Hematopoietic multipotent progenitor cell treated with erythropoietin and hydrocortisone succinate and interleukin-3 and kit ligand, for 4 days (in vitro differentiated cells): ENCODE results near the gene CYB5A.
"Not testable (repeated sequence)": the region's sequence is repeated elsewhere in the genome, so short reads cannot be mapped to it uniquely, and the experiment has no call there.

ENCODE experiments used
- DNase-seq: peaks from one replicate; pipeline ENCODE4 v3.0.0-alpha.2; 2015

Gene CYB5A

DNA sequence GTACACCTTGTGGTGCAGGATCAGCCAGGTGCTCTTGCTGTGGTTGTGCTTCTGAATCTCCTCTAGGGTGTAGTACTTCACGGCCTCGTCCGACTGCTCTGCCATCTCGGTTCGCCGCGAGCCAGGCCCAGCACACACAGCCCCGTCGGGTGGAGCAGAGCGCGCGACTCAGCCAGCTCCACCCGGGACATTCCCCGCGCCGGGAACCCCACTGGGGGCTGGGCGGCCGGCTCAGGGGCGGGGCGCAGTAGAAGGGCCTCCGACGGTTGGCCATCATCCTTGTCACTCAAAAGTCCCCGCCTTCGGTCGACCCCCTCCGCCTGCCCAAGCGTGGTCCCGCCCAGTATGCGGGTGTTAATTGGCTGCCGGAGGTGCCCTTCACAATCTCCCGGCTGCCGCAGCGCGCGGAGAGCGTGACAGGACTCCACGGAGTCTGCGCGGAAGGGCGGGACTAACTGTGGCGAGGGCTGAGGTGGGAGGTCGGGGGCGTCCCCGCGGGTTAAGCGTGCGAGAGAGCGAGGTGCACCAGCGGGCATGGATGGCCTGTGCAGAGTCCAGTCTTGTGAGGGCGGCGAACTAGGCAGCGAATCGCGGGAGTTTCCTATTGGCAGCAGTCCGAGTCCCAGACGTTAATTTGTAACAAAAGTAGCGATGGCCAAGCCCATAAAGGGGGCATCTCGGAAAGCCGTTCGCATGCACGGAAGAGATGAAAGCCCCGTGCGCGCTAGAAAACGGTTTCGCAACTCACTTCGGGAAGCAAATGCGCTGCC is at the start of gene CYB5A:
Gene CYB5A (minus strand): TSS at position 193 of the 770 bp plus-strand sequence. CDS start 88 bp downstream, at position 105.
- peak; percentile 98 for DNase-seq

DNA sequence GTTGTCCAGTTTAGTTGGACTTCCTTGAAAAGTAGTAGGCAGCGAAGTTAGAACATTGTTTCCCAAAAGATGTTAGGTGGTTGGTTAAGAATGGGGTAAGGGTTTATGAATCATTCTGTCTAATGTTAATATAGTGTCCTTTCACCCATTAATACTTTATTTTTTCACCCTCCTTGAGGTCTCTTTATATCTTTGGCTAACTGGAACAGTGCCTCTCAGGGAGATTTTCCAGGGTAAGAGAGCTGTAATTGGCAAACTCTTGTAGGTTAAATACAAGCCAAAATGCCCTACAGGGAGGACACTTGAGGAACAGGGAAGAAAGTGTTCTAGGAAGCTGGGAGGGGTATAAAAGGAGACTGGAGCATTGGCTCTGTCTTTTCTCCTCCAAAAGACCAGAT is 46.1 kb upstream of the CYB5A start:
- DNase-seq, result no peak

DNA sequence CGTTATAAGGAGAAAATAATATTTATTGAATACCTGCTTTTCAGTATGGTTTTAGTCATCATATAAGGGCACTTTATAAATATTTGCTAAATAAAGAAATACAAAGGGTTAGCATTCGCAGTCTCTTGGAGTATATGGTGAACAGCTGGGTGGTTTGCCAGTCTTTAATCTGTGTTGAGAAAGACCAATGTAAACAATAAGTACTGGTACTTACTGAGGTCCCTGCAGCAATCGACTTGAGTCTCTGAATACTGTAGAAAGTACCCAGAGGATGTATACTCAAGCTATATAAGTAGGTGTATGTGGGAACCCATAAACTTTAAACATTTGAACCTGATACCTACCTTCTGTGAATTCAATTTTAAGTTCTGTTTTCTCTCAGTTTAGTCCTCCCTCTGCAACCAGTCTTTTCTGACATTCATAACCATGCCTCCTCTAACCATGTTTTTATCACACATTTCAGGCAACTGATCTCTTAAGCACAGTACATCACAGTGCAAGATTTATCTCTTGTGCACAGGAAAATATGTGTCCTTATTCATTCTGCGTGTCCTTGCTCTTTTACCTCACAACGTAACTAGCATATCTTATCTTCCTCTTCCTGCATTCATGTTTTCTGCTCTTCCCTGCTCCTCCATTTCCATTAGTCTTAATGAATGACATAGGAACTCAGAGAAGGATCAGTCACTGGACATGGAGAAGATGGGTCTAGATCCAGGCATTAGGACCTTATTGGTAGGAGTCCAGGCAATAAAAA is 45.6 kb upstream of the CYB5A start:
- DNase-seq, result peak; percentile 31

GRCh38 chr18:74336656-74337055 is 44.9 kb upstream of the CYB5A start:
- DNase-seq, result no peak

DNA sequence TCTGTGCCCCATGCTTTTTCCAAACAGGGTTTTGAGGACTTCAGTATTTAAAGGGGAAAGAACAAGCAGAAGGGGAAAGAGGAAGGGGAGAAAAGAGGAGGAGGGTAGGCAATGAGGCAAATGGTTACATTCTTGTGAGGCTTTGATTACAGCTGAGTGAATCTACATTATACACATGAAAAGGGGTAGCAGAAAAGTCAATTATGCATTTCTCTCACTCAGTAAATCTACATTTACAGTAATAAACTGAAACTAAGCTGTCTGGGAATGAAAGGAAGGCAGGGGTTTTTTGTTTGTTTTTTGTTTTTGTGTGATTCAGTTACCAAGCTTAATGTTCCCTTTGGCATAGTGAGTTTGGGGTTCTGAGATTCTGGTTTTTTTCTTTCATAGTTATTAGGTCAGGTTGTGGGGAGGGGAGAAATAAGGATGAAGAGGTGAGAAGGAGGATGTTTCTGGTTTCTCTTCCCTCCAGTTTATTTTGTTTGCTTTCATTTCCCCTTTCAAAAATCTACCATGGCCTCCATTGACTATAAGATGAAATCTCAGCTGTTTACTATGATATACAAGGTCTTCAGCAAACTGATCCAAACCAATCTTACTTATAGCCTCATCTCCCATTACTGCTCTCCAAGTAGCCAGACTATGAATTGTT is 42.6 kb upstream of the CYB5A start:
- no peak for DNase-seq

DNA sequence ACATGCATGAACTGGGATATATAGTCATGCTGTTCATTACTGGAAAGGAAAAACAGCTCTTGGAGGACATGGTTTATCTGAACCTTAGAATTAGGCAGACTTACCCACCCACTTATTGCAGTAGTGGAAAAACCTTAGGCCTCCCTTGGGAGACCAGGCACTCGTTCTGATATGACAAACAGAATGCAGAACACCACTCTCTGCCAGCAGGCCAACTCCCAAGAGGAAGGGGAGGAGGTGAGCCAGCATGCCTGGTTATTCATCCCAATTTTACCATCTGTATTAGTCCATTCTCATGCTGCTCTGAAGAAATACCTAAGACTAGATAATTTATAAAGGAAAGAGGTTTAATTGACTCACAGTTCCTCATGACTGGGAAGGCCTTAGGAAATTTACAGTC is 41.3 kb upstream of the CYB5A start:
- no peak for DNase-seq

DNA sequence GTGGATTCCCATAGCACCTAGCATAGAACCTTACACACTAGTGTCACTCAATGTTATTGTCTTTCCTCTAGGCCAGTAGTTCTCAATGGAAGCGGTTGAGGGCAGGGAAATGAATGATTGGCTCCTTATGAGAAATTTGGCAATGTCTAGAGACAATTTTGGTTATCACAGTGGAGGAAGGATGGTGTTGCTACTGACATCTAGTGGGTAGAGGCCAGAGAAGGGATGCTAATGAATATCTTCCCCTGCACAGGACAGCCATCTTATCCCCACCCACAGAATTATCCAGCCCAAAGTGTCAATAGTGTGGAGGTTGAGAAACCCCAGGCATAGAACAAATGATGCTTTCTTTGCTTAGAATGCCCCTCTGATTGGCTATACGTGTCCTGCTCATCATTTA is 39.6 kb upstream of the CYB5A start:
- DNase-seq, result peak; percentile 66

DNA sequence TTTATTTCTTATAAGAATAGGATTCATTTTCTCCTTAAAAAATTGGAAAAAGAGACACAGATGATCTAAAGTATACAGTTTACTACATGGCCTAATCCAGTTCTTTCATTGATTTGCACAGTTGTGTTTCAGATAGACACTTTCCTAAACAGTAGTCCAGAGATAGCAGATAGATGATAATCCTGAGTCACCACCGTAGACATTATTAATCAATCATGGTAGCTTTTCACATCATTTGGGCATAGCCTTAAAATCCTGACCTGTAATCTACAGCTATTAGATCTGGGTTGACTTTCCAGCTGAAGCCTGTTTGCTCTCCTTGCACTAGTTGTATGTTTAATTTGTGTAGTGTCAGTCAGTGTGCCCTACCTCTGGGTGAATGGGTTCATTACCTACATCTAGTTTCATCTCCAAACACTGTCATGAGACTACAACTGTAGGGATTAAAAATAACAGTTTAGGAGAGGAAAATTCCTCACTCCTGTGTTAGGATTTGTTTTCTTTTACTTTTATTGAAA is 38.0 kb upstream of the CYB5A start:
- DNase-seq, result no peak

DNA sequence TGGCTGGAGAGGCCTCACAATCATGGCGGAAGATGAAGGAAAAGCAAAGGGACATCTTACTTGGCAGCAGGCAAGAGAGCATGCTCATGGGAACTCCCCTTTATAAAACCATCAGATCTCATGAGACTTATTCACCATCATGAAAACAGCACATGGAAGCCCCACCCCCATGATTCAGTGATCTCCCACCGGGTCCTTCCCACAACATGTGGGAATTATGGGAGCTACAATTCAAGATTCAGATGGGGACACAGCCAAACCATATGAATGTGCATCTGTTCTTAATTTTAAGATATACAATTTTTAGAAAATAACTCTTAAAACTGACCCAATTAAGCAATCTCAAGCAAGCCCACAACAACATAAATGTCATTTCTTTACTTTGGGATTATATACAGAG is 36.4 kb upstream of the CYB5A start:
- DNase-seq, result no peak

DNA sequence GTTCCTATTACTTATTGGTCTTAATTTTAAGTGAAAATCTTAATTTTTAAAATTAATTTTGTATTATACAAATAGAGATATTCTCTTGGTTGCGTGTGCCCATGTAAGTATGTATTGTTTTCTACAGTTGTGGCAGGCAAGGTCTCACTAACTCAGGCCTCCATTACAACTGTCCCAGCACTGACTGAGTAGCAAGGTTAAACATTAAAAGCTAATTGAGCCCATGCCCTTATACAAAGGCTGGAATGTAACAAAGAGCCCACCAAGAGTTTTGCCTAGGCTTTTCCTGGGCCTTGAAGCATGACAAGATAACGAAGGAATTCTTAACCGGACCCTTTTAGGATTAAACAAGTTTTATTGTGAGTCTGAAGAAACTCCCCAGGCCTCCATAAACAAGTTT is 35.0 kb upstream of the CYB5A start:
- not testable (repeated sequence) for DNase-seq

- no peak for DNase-seq
Observed at GRCh38 chr18:74326231-74326630, 34.5 kb upstream of the CYB5A start.

GRCh38 chr18:74316257-74317170 is 24.8 kb upstream of the CYB5A start:
- DNase-seq, result no peak

DNA sequence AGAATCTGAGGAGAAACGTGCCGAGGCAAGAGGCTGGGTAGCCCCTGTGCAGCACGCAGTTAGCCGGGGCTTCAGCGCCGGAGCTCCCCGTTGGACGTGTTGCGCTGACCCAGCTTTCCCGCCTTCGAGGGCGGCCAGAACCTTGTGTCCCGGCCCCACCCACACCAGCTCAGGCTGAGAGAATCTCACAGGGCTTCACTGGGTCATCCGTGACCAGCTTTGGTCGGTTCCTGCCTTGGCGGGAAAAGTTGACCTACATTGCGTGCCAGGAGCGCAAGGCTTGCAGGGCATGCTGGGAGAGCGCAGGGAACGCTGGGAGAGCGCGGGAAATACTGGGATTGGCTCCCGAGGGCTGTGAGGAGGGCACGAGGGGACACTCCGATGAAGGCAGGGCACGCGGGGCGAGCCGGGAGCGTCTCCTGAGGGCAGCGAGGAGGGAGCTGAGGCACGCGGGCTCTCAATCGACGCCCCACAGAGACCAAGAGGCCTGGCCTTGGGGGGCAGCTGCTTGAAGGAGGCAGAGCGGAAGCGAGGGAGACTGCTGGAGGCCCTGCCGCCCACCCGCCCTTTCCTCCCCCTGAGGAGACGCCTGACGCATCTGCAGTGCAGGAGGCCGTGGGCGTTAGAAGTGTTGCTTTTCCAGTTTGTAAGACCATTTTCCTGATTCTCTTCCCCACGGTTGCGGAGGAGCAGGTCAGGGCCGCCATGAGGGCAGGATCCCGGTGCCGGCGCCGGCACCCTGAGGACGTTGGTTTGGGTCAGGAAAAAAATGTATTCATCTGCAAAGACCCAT is 23.9 kb upstream of the CYB5A start, which contains the start of gene C18orf63:
Gene C18orf63 (plus strand): TSS at position 376 of the 793 bp plus-strand sequence. CDS start 2,027 bp downstream, outside the sequence.
- no peak for DNase-seq

- DNase-seq, result no peak
Observed at GRCh38 chr18:74314759-74315463, 23.1 kb upstream of the CYB5A start.

GRCh38 chr18:74311000-74311399 is 19.2 kb upstream of the CYB5A start:
- DNase-seq, result no peak

GRCh38 chr18:74310411-74310810 is 18.6 kb upstream of the CYB5A start:
- DNase-seq, result peak; percentile 68

GRCh38 chr18:74303936-74304335 is 12.2 kb upstream of the CYB5A start:
- no peak for DNase-seq

- no peak for DNase-seq
Observed at GRCh38 chr18:74303306-74303705, 11.5 kb upstream of the CYB5A start.

DNA sequence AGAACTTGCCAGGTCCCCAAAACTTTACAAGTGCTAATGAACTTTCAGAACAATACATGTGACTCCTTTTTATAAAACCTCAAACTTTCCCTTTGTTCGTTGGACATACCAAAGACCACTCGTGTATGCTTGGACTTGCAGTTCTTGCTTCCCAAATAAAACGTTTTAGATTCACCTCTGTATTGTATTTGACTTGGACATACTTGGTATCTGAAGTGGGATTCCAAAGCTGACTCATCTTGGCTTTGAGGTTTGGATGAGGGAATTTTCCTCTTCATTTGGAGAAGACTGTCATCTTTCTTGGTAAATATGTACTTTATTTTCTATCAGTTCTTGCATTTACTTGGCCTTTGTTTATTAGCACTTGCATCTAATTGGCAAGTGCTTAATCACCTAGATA is 8.0 kb upstream of the CYB5A start:
- DNase-seq, result no peak

DNA sequence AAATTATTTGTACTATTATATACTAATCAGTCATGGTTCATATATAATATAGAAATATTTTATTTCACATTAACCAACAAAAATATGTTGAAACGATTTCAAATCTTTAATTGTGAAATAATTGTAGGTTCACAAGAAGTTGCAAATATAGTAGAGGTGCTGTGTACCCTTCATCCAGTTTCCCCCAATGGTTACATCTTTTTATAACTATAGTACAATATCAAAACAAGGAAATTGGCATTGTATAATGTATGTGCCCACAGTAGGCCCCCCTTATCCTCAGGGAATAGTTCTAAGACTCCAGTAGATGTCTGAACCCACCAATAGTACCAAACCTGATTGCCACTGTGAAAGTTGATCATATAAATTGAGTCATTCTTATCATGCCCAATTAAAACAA is 7.4 kb upstream of the CYB5A start:
- DNase-seq, result no peak

- no peak for DNase-seq
Observed at GRCh38 chr18:74294526-74294925, 2.8 kb upstream of the CYB5A start.
